Measurements from ENCODE around the gene HACD4. TPM values are rescaled to one million over a fixed set of nuclear protein-coding genes. Genes with fewer than 3 reads are reported as not detected.

HACD4 gene
- total RNA-seq, 2 donors from 2014 or later: 0.99 to 1.8 TPM

- Histone ChIP-seq H3K27me3 (no peaks in the 10 kb centered on the region), H3K4me3 (no peak overlapping the region), H3K27ac (no peak overlapping the region), H3K9me3 (no peaks in the 10 kb centered on the region), H3K36me3 (replicated peaks in 1 of 2; ENCODE audit: insufficient read depth in 1 of 2, low read depth in 2 of 2) (no peaks in the 10 kb centered on the region), H3K4me1 (no peaks in the 10 kb centered on the region)
- intact Hi-C loops (cut with DNase I): no loop called here
- ATAC-seq: no peak
- no peak for DNase-seq
- TF ChIP-seq POLR2A (IDR thresholded peaks at IDR 0.05): no peak
- TF ChIP-seq, protein P1, sequence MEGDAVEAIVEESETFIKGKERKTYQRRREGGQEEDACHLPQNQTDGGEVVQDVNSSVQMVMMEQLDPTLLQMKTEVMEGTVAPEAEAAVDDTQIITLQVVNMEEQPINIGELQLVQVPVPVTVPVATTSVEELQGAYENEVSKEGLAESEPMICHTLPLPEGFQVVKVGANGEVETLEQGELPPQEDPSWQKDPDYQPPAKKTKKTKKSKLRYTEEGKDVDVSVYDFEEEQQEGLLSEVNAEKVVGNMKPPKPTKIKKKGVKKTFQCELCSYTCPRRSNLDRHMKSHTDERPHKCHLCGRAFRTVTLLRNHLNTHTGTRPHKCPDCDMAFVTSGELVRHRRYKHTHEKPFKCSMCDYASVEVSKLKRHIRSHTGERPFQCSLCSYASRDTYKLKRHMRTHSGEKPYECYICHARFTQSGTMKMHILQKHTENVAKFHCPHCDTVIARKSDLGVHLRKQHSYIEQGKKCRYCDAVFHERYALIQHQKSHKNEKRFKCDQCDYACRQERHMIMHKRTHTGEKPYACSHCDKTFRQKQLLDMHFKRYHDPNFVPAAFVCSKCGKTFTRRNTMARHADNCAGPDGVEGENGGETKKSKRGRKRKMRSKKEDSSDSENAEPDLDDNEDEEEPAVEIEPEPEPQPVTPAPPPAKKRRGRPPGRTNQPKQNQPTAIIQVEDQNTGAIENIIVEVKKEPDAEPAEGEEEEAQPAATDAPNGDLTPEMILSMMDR (IDR thresholded peaks at IDR 0.05): no peak
- WGBS, 2 donors: 31 to 58% methylated on average over 2 of the region's 2 CpGs
Measured at GRCh38 chr9:21053851-21054250, 22.4 kb upstream of the HACD4 start.

DNA sequence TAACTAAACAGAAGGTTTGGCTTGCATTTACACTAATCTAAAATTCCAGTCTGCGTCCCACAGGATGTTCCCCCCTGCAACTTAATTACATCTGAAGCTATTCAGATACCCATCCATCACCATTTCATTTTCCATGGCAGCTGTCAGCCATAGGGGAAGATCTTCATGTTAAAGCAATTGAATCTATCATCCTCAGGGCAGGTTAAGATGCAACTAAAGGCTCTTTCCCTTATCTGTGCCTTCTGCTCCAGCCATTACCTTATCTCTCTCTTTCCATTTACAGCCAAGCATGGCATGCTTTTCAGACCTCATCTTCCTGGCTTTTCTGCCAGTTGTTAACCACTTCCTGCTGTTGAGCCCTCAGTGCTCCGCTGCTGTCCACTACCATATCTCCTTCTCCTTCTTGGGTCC lies 15.8 kb upstream of the HACD4 start:
- intact Hi-C loops (cut with DNase I): no loop called here
- Histone ChIP-seq H3K4me3 (no peak overlapping the region), H3K9me3 (no peaks in the 10 kb centered on the region), H3K4me1 (no peaks in the 10 kb centered on the region), H3K27me3 (no peaks in the 10 kb centered on the region), H3K27ac (no peak overlapping the region), H3K36me3 (replicated peaks in 1 of 2; ENCODE audit: insufficient read depth in 1 of 2, low read depth in 2 of 2) (no peaks in the 10 kb centered on the region)
- 75 to 80% methylated on average over 2 of the region's 2 CpGs for WGBS, 2 donors
- no peak for TF ChIP-seq POLR2A (IDR thresholded peaks at IDR 0.05)
- TF ChIP-seq, protein P1 (IDR thresholded peaks at IDR 0.05): no peak
- DNase-seq (no peak), ATAC-seq (no peak)

DNA sequence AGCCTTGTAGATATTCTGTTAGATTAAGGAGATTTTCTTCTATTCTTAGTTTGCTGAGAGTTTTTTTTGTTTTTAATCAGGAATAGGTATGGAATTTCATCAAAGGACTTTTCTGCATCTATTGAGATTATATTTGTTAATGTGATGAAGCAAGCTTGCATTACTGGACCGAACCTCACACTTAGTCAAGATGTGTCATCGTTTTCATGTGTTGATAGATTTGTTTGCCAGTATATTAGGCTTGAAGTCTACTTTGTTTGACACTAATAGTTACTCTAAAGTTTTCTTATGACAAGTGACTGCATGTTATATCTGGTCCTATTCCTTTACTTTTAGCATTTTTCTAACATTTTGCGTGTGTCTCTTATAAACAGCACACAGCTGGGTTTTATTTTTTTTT lies 12.4 kb upstream of the HACD4 start:
- H3K36me3 ChIP-seq (replicated peaks in 1 of 2; ENCODE audit: insufficient read depth in 1 of 2, low read depth in 2 of 2): no peaks in the 10 kb centered on the region
- intact Hi-C loops (cut with DNase I): no loop called here
- DNase-seq (no peak), ATAC-seq (no peak)
- H3K4me3 ChIP-seq: no peak overlapping the region
- H3K27me3 ChIP-seq: no peaks in the 10 kb centered on the region
- no peaks in the 10 kb centered on the region for H3K4me1 ChIP-seq
- WGBS, 2 donors: 74 to 85% methylated on average over 3 of the region's 3 CpGs
- TF ChIP-seq, protein P1 (IDR thresholded peaks at IDR 0.05): no peak
- no peak for TF ChIP-seq POLR2A (IDR thresholded peaks at IDR 0.05)
- H3K9me3 ChIP-seq: no peaks in the 10 kb centered on the region
- no peak overlapping the region for H3K27ac ChIP-seq

- Histone ChIP-seq H3K4me1 (no peaks in the 10 kb centered on the region), H3K27me3 (no peaks in the 10 kb centered on the region)
- ATAC-seq: no peak
Measured at GRCh38 chr9:21042466-21042865, 11.0 kb upstream of the HACD4 start.

DNA sequence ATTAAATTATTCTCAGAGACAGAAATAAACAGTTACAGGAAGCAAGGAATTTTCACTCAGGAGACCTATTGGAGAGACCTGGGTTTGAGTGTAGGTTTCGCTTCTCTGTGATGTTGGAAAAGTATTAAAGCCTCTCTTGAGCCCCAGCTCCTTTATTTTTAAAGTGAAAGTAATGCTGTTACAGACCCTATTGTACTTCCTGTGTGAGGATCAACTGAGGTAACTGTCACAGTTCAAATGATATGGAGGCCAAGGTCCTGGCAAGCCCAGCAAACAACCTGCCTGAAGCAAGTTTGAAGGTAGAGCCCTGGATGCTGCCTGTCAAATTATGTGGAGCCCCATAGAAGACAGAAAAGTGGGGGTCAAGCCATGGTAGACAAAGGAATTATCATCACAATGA lies 7.9 kb upstream of the HACD4 start:
- no peaks in the 10 kb centered on the region for H3K9me3 ChIP-seq
- no peak overlapping the region for H3K4me3 ChIP-seq
- ATAC-seq (no peak), DNase-seq (no peak)
- 81 to 92% methylated on average over 1 of the region's 1 CpG for WGBS, 2 donors
- intact Hi-C loops (cut with DNase I): no loop called here
- no peaks in the 10 kb centered on the region for H3K4me1 ChIP-seq
- TF ChIP-seq POLR2A (IDR thresholded peaks at IDR 0.05): no peak
- TF ChIP-seq, protein P1 (IDR thresholded peaks at IDR 0.05): no peak
- H3K27ac ChIP-seq: no peak overlapping the region
- no peaks in the 10 kb centered on the region for H3K36me3 ChIP-seq (replicated peaks in 1 of 2; ENCODE audit: insufficient read depth in 1 of 2, low read depth in 2 of 2)
- H3K27me3 ChIP-seq: no peaks in the 10 kb centered on the region

More at GRCh38 chr9:21042466-21042865, 11.0 kb upstream of the HACD4 start:
- 75 to 79% methylated on average over 4 of the region's 4 CpGs for WGBS, 2 donors
- Histone ChIP-seq H3K27ac (no peak overlapping the region), H3K36me3 (replicated peaks in 1 of 2; ENCODE audit: insufficient read depth in 1 of 2, low read depth in 2 of 2) (no peaks in the 10 kb centered on the region), H3K4me3 (no peak overlapping the region), H3K9me3 (no peaks in the 10 kb centered on the region)
- DNase-seq: no peak
- intact Hi-C loops (cut with DNase I): no loop called here
- TF ChIP-seq, protein P1 (IDR thresholded peaks at IDR 0.05): no peak
- TF ChIP-seq POLR2A (IDR thresholded peaks at IDR 0.05): no peak

All from body of pancreas (tissue), 4 donors.